Glomerular endothelial cell (primary cell): ENCODE measurements around the gene SIGLEC1. TPM values are rescaled to one million over a fixed set of nuclear protein-coding genes. Genes with fewer than 3 reads are reported as not detected.

ENCODE experiments used
- DNase-seq: peaks from one replicate; pipeline ENCODE4 v3.0.0-alpha.2; 2011; ENCODE audit warnings: low read depth, low spot score; ENCODE audit errors: extremely low read depth
- total RNA-seq: library from RNA; depleted of rRNA; stranded (reverse); fragments of >200 nt; gene quantifications from 2 replicates; pipeline ENCODE4 v1.2.3, GENCODE V29; 2015

Gene SIGLEC1
- not detected in 2 replicates for total RNA-seq

DNA sequence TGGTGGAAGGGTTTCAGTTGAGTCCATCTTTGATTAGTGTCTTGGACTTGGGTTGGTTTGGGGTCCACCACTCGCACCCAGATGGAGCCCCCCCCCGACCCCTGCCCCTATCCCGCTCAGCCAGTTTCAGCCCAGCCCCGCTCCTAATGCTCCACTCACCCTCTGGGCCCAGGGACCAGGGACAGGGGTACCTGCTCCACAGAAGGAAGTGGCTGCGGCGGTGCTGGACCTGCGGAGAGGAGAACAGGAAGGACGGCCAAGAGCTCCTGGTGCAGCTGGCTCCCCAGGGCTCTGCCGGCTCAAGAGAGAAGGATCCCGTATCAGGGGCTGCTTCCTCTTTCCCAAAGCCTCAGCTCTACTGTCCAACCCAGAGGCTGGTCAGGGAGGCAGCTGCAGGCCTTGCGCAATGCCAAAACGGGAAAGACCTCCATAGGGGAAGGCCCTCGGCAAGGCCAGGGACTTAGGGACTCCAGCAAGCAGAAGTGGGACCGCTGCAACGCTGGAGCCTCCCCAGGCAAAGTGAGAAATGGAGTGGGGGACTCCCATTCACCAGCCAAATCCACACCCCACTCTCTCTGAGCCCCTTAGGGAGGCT lies at the start of gene SIGLEC1:
Gene SIGLEC1 (minus strand): TSS at position 322 of the 595 bp plus-strand sequence. CDS start 5,472 bp downstream, outside the sequence.
- DNase-seq, result no peak

DNA sequence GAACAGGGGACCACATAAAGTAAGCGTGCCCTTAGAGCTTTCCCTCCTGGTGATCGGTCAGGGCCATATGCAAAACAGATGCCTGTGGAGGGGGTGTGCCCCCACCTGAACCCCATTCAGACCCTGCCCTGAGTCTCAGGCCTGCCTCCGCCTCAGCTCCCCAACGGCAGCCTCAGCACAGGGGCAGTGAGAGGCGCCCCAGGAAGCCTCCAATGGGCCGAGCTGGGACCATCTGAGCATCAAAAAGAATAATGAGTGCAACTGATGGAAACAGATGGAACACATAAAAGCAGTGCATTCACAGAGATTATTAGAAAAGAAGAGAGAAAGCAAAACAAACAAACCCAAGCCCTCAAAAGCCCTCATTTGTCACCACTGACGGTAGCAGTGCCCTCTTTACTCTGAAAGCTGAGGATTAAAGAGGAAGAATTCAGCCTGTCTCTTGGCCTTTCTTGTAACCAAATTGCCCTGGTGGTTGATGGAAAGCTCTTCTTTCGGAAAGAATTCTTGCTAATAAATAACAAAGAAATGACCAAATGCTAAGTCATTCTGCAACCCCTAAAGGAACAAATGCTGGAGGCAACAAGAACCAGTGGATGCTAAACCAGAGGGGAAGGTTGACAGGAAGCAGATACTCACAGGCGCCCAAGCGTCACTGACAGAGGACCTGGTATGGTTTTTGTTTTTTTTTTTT lies 48.4 kb upstream of the SIGLEC1 start:
- no peak for DNase-seq

DNA sequence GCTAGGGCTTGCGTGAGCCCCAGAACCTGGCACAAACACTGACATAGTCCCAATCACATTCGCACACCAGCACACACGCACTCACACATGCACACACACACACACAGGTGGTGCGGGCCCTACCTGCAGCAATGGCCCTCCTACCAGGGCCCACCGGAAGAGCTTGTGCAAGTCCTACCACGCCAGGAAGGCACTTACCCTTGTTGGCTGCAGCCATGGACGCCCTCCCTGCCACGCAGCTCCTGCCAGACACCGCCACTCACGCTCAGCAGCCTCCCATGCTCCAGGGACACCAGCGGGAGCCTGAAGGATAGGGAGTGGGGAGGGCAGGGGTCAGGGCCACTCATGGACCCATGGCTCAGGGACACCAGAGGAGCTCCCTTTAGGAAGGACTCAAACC lies 47.5 kb upstream of the SIGLEC1 start:
- no peak for DNase-seq

DNA sequence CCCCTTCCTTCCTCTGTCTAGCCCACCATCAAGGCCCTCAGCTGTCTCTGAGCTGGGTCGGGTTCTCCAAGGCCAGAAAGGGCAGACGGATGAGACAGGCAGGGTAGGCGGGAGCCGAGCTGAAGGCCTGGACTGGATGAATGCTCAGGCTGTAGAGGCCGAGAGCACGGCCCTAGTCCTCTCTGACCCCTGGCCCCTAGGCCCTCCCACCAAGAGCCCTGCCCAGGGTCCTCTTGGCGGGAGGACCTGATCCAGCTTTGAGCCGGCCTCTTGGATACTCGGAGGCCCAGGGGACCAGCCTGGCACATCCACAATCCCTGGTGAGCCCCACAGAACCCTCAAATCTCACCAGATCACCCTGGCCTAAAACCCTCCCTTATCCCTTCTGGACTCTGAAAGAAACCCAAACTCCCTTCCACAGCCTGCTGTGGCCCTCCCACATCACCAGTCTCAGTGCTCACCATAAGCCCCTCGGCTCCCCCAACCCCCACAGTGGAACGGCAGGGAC lies 47.0 kb upstream of the SIGLEC1 start:
- no peak for DNase-seq

DNA sequence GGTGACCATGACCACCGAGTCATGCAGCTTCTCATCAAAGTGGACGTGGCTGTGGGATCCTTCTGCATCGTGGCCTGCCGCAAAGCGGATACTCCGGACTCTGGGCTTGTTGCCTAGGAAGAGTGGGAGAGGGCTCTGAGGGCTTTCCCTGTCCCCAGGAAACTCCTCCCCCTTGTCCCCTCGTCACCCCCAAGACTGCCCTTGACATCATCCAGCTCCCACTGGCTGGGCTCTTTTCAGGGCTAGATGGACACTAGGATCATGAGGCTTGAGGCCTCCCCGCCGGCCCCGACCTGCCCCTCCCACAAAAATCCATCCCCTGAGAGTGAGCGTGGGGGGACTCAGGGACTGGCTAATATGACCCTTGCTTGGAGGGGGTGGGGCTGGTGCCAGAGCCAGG lies 46.2 kb upstream of the SIGLEC1 start:
- DNase-seq, result no peak

DNA sequence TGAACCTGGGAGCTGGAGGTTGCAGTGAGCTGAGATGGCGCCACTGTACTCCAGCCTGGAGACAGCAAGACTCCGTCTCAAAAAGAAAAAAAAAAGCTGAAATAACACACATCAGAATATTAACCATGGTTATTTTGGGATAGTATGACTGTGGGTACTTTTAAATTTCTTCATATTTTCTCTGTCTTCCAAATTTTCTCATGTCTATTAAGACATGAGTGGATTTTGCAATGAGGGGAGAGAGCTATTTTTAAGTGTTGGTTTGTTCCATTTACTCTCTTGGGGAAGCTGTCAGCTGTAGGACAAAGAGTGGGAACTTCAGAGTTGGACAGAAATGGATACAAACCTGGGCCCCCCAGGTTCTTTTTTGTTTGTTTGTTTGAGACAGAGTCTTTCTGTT lies 44.9 kb upstream of the SIGLEC1 start:
- DNase-seq, result no peak

DNA sequence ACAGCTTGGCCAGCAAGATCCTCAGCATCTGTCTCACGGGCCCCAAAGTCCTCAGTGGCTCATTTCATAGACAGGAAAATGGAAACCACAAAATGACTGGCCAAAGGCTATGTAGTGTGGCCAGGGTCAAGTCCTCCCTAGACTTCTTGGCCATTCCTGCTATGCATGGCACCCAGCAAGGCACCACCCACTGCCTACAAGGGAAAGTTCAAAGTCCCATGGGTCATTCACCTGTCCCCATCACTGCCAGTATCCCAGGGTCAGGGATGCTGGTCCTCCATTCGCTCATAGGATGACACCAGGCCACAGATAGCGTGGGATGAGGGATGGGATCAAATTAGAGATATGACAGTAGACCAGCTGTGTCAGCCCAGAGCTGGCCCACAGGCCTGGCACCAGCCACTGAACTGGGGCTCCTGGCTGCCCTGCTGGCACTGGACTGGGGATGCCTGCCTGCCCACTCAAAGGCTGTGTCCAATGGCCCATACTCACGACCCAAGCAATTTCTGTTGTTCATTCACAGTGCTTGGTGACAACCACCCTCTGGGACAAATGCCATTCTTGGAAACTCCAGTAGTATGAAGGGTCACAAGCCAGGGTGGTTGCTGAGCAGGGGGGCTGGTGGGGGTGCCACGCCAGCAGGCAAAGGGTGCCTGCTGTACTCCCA lies 43.5 kb upstream of the SIGLEC1 start:
- no peak for DNase-seq

DNA sequence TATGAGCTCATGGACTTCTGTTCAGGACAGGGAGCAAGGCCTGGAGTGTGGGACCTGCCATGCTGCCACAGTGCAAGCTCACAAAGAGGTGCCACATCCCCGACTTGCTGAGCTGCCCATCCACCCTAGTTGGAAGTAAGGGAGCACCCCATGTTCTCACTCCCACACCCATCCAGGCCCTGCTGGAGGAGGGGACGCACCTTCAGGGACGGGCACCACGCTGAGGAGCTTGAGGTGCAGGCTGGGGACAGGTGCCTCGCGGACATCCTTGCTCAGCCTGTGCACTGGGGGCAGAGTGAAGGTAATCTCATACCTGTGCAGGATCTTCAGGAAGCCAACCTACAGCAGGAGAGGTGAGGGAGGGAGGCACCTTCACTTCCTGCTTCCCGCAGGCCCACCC lies 42.9 kb upstream of the SIGLEC1 start:
- no peak for DNase-seq

DNA sequence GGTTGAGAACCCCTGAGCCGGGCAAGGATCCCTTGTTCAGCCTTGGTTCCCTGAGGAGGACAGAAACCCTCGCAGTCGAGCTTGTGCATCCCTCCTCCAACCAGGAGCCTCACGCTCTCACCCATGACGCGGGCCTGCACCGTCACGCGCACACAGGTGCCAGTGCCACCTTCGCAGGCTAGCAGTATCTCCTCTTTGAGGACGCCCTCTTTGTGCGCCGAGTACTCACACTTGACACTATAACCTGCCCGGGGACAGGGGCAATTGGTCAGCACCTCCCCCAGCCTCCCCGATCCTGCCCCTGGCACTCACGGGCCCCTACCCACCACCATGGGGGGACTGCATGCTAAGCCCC lies 41.9 kb upstream of the SIGLEC1 start:
- no peak for DNase-seq

DNA sequence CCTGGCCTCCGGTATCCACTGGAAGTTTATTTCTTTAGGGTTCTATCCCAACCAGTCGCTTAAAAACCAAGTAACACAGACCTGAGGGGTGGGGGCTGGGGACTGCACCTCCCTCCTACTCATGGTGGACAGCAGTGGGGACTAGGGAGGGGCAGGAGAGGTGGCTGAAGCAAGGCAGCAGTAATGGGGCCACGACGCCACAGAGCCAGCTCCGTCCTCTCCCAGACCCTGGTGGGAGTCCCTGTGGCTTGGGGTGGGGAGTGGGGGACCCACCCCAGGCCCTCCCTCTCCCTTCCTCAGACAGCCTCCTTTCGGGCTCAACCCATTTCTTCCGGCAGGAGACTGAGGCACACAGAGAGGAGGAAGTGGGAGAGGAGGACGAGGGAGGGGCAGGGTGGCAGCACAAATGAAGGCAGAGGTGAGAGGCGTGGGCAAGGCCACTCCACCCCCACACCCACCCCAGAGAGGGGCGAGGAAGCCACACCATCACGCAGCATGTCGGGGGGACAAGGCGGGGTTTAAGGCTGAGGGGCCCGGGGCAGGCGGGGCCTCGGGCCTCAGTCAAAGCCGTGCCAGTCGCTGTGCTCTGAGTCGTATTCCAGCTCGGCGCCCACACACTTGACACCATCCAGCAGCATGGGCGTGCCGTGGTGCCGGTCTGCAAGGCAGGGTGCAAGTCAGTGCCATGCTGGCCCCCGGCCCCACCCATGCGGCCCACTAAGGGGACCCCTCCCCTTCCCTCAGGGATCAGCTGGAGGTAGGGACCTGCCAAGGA lies 41.3 kb upstream of the SIGLEC1 start:
- no peak for DNase-seq

DNA sequence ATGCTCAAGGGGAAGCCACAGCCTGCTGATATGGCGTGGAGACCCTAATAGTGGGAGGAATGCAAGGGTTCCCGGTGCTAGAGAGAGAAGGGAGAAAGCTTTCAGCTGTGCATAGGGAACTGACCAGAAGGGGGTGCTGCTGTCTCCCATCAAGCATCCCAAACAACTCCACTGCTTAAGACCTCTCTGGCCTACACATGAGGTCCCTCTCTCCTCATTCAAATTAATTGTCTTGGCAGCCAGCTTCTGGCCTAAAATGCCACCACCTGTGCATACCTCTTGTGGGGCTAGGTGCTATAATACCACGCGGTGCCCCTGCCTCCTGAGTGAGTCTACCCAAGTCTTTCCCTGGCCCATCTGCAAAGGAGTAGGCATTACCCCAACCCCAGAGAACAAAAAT lies 40.7 kb upstream of the SIGLEC1 start:
- peak; percentile 50 for DNase-seq

DNA sequence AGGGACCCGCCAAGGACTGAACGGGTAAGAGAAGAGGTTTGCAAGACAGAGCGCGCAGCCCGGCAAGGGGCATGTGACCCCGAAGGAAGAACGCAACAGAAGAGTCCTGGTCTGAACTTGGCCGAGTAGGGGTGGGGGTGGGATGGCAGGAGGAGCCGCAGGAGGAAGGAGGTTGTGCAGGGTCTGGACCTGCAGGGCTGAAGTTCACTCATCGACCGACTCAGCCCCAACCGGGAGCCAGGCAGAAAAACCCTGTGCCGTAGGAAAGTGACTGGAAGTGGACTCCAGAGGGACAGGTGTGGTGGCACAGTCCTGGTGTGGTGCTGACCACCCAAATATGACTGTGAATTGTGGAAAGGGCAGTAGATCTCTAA lies 40.0 kb upstream of the SIGLEC1 start:
- DNase-seq, result no peak

DNA sequence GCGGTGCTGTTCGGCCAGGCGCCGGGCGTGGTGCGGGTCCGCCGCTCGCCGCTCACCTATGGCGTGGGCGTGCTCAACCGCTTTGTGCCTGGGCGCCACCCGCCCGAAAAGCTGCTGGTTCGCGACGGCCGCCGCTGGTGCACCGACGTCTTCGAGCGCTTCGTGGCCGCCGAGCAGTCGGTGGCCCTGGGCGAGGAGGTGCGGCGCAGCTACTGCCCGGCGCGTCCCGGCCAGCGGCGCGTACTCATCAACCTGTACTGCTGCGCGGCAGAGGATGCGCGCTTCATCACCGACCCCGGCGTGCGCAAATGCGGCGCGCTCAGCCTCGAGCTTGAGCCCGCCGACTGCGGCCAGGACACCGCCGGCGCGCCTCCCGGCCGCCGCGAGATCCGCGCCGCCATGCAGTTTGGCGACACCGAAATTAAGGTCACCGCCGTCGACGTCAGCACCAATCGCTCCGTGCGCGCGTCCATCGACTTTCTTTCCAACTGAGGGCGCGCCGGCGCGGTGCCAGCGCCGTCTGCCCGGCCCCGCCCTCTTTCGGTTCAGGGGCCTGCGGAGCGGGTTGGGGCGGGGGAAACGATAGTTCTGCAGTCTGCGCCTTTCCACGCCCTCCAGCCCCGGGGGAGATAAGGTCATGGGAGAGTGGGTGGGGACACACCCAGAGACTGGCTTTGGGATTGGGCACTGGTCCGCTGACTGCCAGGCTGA lies 39.4 kb upstream of the SIGLEC1 start:
- DNase-seq, result no peak

DNA sequence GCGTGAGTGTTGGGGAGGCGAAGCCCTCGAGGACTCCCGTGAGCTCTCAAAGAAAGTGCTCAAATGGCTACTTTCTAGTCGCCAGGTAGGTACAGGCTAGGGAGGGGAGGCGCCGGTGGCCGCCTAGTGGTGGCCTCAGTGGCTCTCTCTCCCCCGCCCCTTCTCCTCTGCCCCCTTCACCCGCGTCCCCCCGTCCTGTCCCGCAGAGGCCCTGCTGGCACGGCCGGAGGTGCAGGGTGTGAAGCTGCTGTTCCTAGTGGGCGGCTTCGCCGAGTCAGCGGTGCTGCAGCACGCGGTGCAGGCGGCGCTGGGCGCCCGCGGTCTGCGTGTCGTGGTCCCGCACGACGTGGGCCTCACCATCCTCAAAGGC lies 38.9 kb upstream of the SIGLEC1 start:
- no peak for DNase-seq

DNA sequence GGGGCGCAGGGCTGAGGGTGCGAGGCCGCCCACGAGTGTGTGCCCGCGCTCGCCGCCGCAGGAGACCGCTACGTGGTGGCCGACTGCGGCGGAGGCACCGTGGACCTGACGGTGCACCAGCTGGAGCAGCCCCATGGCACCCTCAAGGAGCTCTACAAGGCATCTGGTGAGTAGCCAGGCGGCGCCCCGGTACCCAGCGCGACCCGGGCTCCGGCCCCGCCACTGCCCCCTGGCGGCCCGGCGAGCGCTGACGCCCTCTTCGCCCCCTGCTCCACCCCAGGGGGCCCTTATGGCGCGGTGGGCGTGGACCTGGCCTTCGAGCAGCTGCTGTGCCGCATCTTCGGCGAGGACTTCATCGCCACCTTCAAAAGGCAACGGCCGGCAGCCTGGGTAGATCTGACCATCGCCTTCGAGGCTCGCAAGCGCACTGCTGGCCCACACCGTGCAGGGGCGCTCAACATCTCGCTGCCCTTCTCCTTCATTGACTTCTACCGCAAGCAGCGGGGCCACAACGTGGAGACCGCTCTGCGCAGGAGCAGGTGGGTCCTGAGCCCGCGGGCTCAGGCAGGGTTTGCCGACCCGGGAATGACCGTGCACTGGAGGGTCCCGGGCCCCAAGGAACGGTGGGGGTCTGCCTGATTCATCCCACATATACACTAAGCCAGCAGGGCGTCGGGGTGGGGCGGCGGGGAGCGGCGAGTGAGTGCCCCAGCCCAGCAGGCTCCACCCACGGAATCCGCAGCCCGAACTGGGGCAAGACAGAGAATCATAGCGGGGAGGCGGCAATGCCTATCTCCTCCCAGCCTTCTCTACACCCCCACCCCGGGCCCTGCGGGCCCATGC lies 37.5 kb upstream of the SIGLEC1 start:
- no peak for DNase-seq

DNA sequence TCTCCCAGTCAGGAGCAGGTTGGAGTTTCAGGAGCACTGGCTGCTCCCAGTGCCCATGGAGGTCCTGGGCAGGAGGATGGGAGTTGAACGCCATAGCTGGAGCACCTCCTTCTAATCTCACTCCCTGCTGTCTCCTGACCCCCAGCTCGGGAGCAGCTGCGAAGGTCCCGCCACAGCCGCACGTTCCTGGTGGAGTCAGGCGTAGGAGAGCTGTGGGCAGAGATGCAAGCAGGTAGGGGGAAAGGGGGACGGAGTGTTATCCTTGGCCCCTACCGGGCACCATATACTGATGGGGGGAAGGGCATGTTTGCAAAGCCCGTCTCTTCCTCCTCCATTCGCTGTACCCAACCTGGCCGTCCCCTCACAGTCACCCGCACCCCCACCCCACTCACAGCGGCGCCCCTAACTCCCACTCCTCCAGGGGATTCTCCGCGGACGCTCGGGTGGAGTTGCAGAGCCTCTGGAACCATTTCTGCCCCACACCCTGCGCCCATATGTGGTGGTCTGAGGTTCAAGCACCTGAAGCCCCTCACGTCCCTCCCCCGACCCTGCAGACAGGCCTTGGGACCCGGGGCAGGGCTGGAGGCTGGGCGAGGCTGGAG lies 36.8 kb upstream of the SIGLEC1 start:
- DNase-seq, result no peak

DNA sequence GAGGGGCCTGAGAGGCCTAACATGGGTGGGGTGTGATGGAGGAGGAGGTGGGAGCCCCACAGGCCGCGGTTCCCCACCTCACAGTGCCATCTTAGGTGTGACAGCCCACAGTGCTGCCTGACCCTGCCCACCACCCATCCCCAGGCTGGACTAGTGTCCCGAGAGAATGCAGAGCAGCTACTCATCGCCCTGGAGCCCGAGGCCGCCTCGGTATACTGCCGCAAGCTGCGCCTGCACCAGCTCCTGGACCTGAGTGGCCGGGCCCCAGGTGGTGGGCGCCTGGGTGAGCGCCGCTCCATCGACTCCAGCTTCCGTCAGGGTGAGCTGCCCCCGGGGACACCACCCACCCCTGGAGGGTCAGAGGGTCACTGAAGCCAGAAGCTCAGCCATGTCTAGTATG lies 35.7 kb upstream of the SIGLEC1 start:
- no peak for DNase-seq

DNA sequence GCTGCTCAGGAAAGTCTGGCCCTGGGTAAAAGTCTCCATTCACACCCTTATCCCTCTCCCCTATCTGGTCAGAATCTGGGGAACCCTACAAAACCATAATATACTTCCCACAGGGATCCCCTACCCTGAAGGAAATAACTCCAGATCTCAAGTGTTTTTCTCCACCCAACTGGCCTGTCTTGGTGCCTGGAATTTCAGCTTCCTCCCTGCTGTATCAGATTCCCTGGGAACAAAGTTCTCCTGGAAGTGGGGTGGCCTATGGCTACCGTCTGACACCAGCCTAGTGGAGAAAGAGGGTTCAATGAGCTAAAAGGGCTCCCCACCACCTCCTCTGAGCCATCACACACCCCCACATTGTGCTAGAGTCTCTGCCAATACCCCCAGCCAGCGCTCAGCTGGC lies 35.1 kb upstream of the SIGLEC1 start:
- no peak for DNase-seq

DNA sequence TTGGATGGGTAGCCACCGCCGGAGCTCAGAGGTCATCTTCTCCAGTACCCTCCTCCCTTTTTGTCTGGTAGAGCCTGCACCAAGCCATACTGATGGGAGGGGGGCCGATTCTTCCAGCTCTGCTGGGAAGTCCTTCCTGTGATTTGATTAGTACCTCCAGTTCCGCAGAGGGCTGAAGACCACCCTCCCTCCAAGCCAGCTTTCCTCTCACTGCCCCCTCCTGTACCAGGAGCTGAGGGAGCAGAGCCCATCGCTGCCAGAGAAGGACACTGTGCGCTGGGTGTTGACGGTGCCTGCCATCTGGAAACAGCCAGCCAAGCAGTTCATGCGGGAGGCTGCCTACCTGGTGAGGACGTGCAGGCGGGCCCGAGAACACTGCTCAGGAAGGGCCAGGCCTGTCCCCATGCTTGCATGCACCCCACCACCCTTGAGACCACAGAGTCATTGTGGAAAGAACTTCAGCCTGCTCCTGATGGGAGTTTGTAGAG lies 33.3 kb upstream of the SIGLEC1 start:
- DNase-seq, result no peak
